ENCODE results near the gene FRAT1.

The FRAT1 gene

GRCh38 chr10:97360705-97361536, 41.9 kb downstream of the FRAT1 start:
- peaks cover 78% of the 10 kb centered on the region for H3K36me3 ChIP-seq (ENCODE audit: control insufficient read depth, low read length)

GRCh38 chr10:97361537-97361901, 42.4 kb downstream of the FRAT1 start:
- Histone ChIP-seq H3K27ac (ENCODE audit: low read depth, low read length) (no peak overlapping the region), H3K27me3 (ENCODE audit: control insufficient read depth, low read length) (no peaks in the 10 kb centered on the region), H3K79me2 (ENCODE audit: control insufficient read depth, low read length) (no peaks in the 10 kb centered on the region), H3K9me2 (replicated peaks; ENCODE audit: control insufficient read depth, low read length) (no peaks in the 10 kb centered on the region), H3K36me3 (ENCODE audit: control insufficient read depth, low read length) (peaks cover 78% of the 10 kb centered on the region), H3K4me2 (ENCODE audit: low read length) (no peak overlapping the region), H4K20me1 (ENCODE audit: control insufficient read depth, insufficient read depth, low read depth, low read length) (0 out of 2 replicates have a peak, but pooled peaks cover 5% of the 10 kb centered on the region), H3K4me1 (ENCODE audit: control insufficient read depth, low read length) (peaks cover 20% of the 10 kb centered on the region), H3K4me3 (ENCODE audit: low read length) (no peak overlapping the region), H3K9me3 (ENCODE audit: control insufficient read depth, insufficient read depth, low read length) (no peaks in the 10 kb centered on the region), H3F3A (ENCODE audit: control insufficient read depth, insufficient read depth) (peaks cover 8% of the 10 kb centered on the region)
- TF ChIP-seq EZH2phosphoT487 (IDR thresholded peaks at IDR 0.05; ENCODE audit: borderline replicate concordance, low read length) (no peak), CTCF (IDR thresholded peaks at IDR 0.05; ENCODE audit: low read depth, low read length, poor library complexity, severe bottlenecking) (no peak)

More at GRCh38 chr10:97360705-97361536, 41.9 kb downstream of the FRAT1 start:
- Histone ChIP-seq H4K20me1 (ENCODE audit: control insufficient read depth, insufficient read depth, low read depth, low read length) (0 out of 2 replicates have a peak, but pooled peaks cover 5% of the 10 kb centered on the region), H3K4me1 (ENCODE audit: control insufficient read depth, low read length) (peaks cover 14% of the 10 kb centered on the region), H3K27me3 (ENCODE audit: control insufficient read depth, low read length) (no peaks in the 10 kb centered on the region), H3K9me2 (replicated peaks; ENCODE audit: control insufficient read depth, low read length) (no peaks in the 10 kb centered on the region), H3K9me3 (ENCODE audit: control insufficient read depth, insufficient read depth, low read length) (no peaks in the 10 kb centered on the region), H3F3A (ENCODE audit: control insufficient read depth, insufficient read depth) (peaks cover 2% of the 10 kb centered on the region), H3K4me2 (ENCODE audit: low read length) (no peak overlapping the region), H3K27ac (ENCODE audit: low read depth, low read length) (no peak overlapping the region), H3K4me3 (ENCODE audit: low read length) (no peak overlapping the region), H3K79me2 (ENCODE audit: control insufficient read depth, low read length) (no peaks in the 10 kb centered on the region)
- TF ChIP-seq CTCF (IDR thresholded peaks at IDR 0.05; ENCODE audit: low read depth, low read length, poor library complexity, severe bottlenecking) (no peak), EZH2phosphoT487 (IDR thresholded peaks at IDR 0.05; ENCODE audit: borderline replicate concordance, low read length) (no peak)

- H3K4me2 ChIP-seq (ENCODE audit: low read length): no peak overlapping the region
- no peaks in the 10 kb centered on the region for H3K27me3 ChIP-seq (ENCODE audit: control insufficient read depth, low read length)
- TF ChIP-seq CTCF (IDR thresholded peaks at IDR 0.05; ENCODE audit: low read depth, low read length, poor library complexity, severe bottlenecking) (no peak), EZH2phosphoT487 (IDR thresholded peaks at IDR 0.05; ENCODE audit: borderline replicate concordance, low read length) (no peak)
- H3K4me1 ChIP-seq (ENCODE audit: control insufficient read depth, low read length): peaks cover 26% of the 10 kb centered on the region
- H3K27ac ChIP-seq (ENCODE audit: low read depth, low read length): no peak overlapping the region
- no peaks in the 10 kb centered on the region for H3K79me2 ChIP-seq (ENCODE audit: control insufficient read depth, low read length)
- H3K9me2 ChIP-seq (replicated peaks; ENCODE audit: control insufficient read depth, low read length): no peaks in the 10 kb centered on the region
- H3F3A ChIP-seq (ENCODE audit: control insufficient read depth, insufficient read depth): peaks cover 8% of the 10 kb centered on the region
- H4K20me1 ChIP-seq (ENCODE audit: control insufficient read depth, insufficient read depth, low read depth, low read length): 0 out of 2 replicates have a peak, but pooled peaks cover 5% of the 10 kb centered on the region
- no peak overlapping the region for H3K4me3 ChIP-seq (ENCODE audit: low read length)
- no peaks in the 10 kb centered on the region for H3K9me3 ChIP-seq (ENCODE audit: control insufficient read depth, insufficient read depth, low read length)
- peaks cover 78% of the 10 kb centered on the region for H3K36me3 ChIP-seq (ENCODE audit: control insufficient read depth, low read length)
Observed at GRCh38 chr10:97362310-97363033, 43.4 kb downstream of the FRAT1 start.
